HepG2 (cell line): ENCODE results near the gene PRKCSH. TPM values are rescaled to one million over a fixed set of nuclear protein-coding genes. Genes with fewer than 3 reads are reported as not detected.

Experiments used
- AGO2 ChIP-seq: fragments of 200-400 bp; formaldehyde crosslinking; optimal IDR thresholded peaks from 2 replicates; pipeline ENCODE3; 2017; ENCODE audit warnings: mild to moderate bottlenecking, low read depth, low read length, moderate library complexity
- CENPT ChIP-seq: sonication (generic); formaldehyde crosslinking; IDR thresholded peaks from 2 replicates; pipeline ENCODE4 v1.8.0; 2022; ENCODE audit warnings: low read depth, mild to moderate bottlenecking, moderate library complexity, missing genetic modification reagents
- HNRNPL ChIP-seq: fragments of 200-400 bp; formaldehyde crosslinking; IDR thresholded peaks from 2 replicates; pipeline ENCODE4 v1.6.1; 2017; ENCODE audit warnings: mild to moderate bottlenecking, low read depth, low read length
- IRF9 ChIP-seq: sonication (generic); formaldehyde crosslinking; IDR thresholded peaks from 2 replicates; pipeline ENCODE4 v1.8.0; 2022; ENCODE audit warnings: missing genetic modification reagents, mild to moderate bottlenecking, borderline replicate concordance
- KDM4B ChIP-seq: sonication (generic); formaldehyde crosslinking; IDR thresholded peaks from 2 replicates; pipeline ENCODE4 v1.4.0; 2020; ENCODE audit warnings: missing genetic modification reagents
- MBD4 ChIP-seq: IDR thresholded peaks from 2 replicates; pipeline ENCODE4 v1.6.1; 2012; ENCODE audit warnings: low read length, inconsistent platforms, borderline replicate concordance
- MYPOP ChIP-seq: sonication (generic); formaldehyde crosslinking; IDR thresholded peaks from 2 replicates; pipeline ENCODE4 v1.8.1; 2023; ENCODE audit warnings: mild to moderate bottlenecking, moderate library complexity, missing genetic modification reagents
- NFATC3 ChIP-seq: sonication (generic); formaldehyde crosslinking; IDR thresholded peaks from 2 replicates; pipeline ENCODE4 v1.5.1; 2020; ENCODE audit warnings: mild to moderate bottlenecking, missing genetic modification reagents
- NR2F6 ChIP-seq, 2 experiments: IDR thresholded peaks; 2 replicates each; pipeline ENCODE4 v1.6.1; 2016; ENCODE audit warnings: antibody characterized with exemption in 1 of 2, mild to moderate bottlenecking in 1 of 2
- SAFB2 ChIP-seq: sonication (generic); formaldehyde crosslinking; IDR thresholded peaks from 2 replicates; pipeline ENCODE4 v1.5.1; 2020; ENCODE audit warnings: missing genetic modification reagents, low read depth, mild to moderate bottlenecking, borderline replicate concordance
- SALL2 ChIP-seq: sonication (generic); formaldehyde crosslinking; IDR thresholded peaks from 2 replicates; pipeline ENCODE4 v1.8.1; 2023; ENCODE audit warnings: mild to moderate bottlenecking, missing genetic modification reagents, inconsistent platforms
- ZEB1 ChIP-seq: IDR thresholded peaks from 2 replicates; pipeline ENCODE4 v1.6.1; 2012; ENCODE audit warnings: mild to moderate bottlenecking, low read depth, inconsistent platforms; ENCODE audit not compliant: insufficient replicate concordance
- ZNF256 ChIP-seq: sonication (generic); formaldehyde crosslinking; conservative IDR thresholded peaks from 2 replicates; pipeline ENCODE4 v1.4.0; 2020; ENCODE audit warnings: missing genetic modification reagents
- ZNF263 ChIP-seq: sonication (generic); formaldehyde crosslinking; IDR thresholded peaks from 2 replicates; pipeline ENCODE4 v1.4.0; 2020; ENCODE audit warnings: missing genetic modification reagents
- ZNF687 ChIP-seq: sonication (generic); formaldehyde crosslinking; IDR thresholded peaks from 2 replicates; pipeline ENCODE4 v1.5.1; 2020; ENCODE audit warnings: mild to moderate bottlenecking, missing genetic modification reagents, moderate library complexity
- ZNF709 ChIP-seq: sonication (generic); formaldehyde crosslinking; IDR thresholded peaks from 2 replicates; pipeline ENCODE4 v1.5.0; 2020; ENCODE audit warnings: mild to moderate bottlenecking, missing genetic modification reagents
- ZNF710 ChIP-seq: sonication (generic); formaldehyde crosslinking; IDR thresholded peaks from 2 replicates; pipeline ENCODE4 v1.5.0; 2020; ENCODE audit warnings: mild to moderate bottlenecking, missing genetic modification reagents, borderline replicate concordance
- ZNF720 ChIP-seq: sonication (generic); formaldehyde crosslinking; IDR thresholded peaks from 2 replicates; pipeline ENCODE4 v1.4.0; 2020; ENCODE audit warnings: missing genetic modification reagents
- ZNF773 ChIP-seq: sonication (generic); formaldehyde crosslinking; IDR thresholded peaks from 2 replicates; pipeline ENCODE4 v1.4.0; 2020; ENCODE audit warnings: missing genetic modification reagents, borderline replicate concordance
- ZSCAN20 ChIP-seq: sonication (generic); formaldehyde crosslinking; IDR thresholded peaks from 2 replicates; pipeline ENCODE4 v1.4.0; 2020; ENCODE audit warnings: missing genetic modification reagents, mild to moderate bottlenecking, borderline replicate concordance
- polyA plus RNA-seq, 8 experiments: library from polyadenylated mRNA; depleted of rRNA in 3 of 8; stranded (reverse) in 7 of 8; unstranded in 1 of 8; fragments of >200 nt; fragmentation: Illumina TruSeq in 4 of 8; extraction: Trizol in 4 of 8; gene quantifications; 2 replicates each; pipeline versions ENCODE4 v1.2.1 to v1.2.3, GENCODE V29; 2011 to 2016; ENCODE audit warnings: low read depth in 4 of 8, missing spikeins in 1 of 8, mixed read lengths in 1 of 8; ENCODE audit not compliant: insufficient read depth in 1 of 8
- total RNA-seq, 5 experiments: library from RNA; depleted of rRNA; stranded (reverse); fragments of >200 nt; fragmentation: Illumina TruSeq; extraction: Trizol; gene quantifications; 2 replicates each; pipeline ENCODE4 v1.2.3, GENCODE V29; 2016; ENCODE audit warnings: low read depth in 1 of 5

PRKCSH gene
- total and polyA plus RNA-seq, 2 of the 13 experiments (the other 11 are each of a cell fraction or from before 2014, with no cell fraction given) = 85.1 to 125 TPM

- TF ChIP-seq MBD4 (no peak), ZNF687 (CRISPR knock-in tag) (peak; percentile 68; the same call in 1 of the 2 replicates), ZNF263 (peak; percentile 73), ZNF773 (CRISPR knock-in tag) (no peak), ZNF709 (CRISPR knock-in tag) (peak; percentile 68), KDM4B (no peak), SAFB2 (no peak; the same call in 1 of the 2 replicates), SALL2 (CRISPR knock-in tag) (peak; percentile 69; the same call in 1 of the 2 replicates), ZSCAN20 (CRISPR knock-in tag) (no peak), HNRNPL (0 out of 2 replicates have a peak, but pooled peaks have one; percentile 8), CENPT (CRISPR knock-in tag) (0 out of 2 replicates have a peak, but pooled peaks have one; percentile 53), IRF9 (CRISPR knock-in tag) (peak; percentile 31; the same call in 1 of the 2 replicates), ZNF710 (no peak), NR2F6 (IDR thresholded peaks at IDR 0.05) (peak; percentile 46; the same call in 1 of the 2 replicates), NR2F6 (CRISPR knock-in tag; IDR thresholded peaks at IDR 0.05) (no peak), ZEB1 (peak; percentile 0), NFATC3 (CRISPR knock-in tag) (no peak), AGO2 (peak; percentile 55), MYPOP (0 out of 2 replicates have a peak, but pooled peaks have one; percentile 24), ZNF256 (CRISPR knock-in tag) (0 out of 2 replicates have a peak, but pooled peaks have one; percentile 16), ZNF720 (CRISPR knock-in tag) (no peak)
Measured at GRCh38 chr19:11435833-11436313, 438 bp downstream of the PRKCSH start (continued).
